PC-9 (cell line): ENCODE data around the gene MTG2. TPM values are rescaled to one million over a fixed set of nuclear protein-coding genes. Genes with fewer than 3 reads are reported as not detected.

Experiments
- BruUV-seq: library from RNA; stranded (reverse); fragments of 400-500 nt; replicated peaks from 2 replicates; lab custom pipeline; 2021; lab: Mats Ljungman, UMichigan
- CTCF ChIA-PET: fragments of 300-600 bp; sonication (Branson Sonifier 250); formaldehyde crosslinking; loops from one replicate; lab custom pipeline; 2022; ENCODE audit warnings: antibody characterized with exemption; lab: Charles Lee
- POLR2A ChIA-PET: fragments of 300-600 bp; sonication (Branson Sonifier 250); formaldehyde crosslinking; loops from one replicate; lab custom pipeline; 2022; ENCODE audit warnings: antibody characterized with exemption; ENCODE audit not compliant: unreplicated experiment; lab: Charles Lee
- DNase-seq, 2 experiments: peaks; one replicate each; pipeline versions ENCODE4 v3.0.0 to v3.0.0-alpha.2; 2015 to 2022; ENCODE audit warnings: mixed read lengths in 1 of 2
- H2AFZ ChIP-seq: fragments of 200-600 bp; sonication (generic); 2 replicates; pipeline ENCODE4 v1.8.1; 2017; ENCODE audit warnings: antibody characterized with exemption
- H3F3A ChIP-seq: fragments of 200-600 bp; sonication (generic); 2 replicates; pipeline ENCODE4 v1.8.1; 2017; ENCODE audit warnings: antibody characterized with exemption, mild to moderate bottlenecking, low read depth; ENCODE audit not compliant: insufficient read depth
- H3K27ac ChIP-seq: fragments of 200-600 bp; sonication (generic); 2 replicates; pipeline ENCODE4 v1.6.1; 2016; ENCODE audit warnings: mixed run types
- H3K27me3 ChIP-seq: fragments of 200-600 bp; sonication (generic); 2 replicates; pipeline ENCODE4 v1.6.1; 2016; ENCODE audit warnings: low read depth, mixed run types; ENCODE audit not compliant: insufficient read depth
- H3K36me3 ChIP-seq: fragments of 200-600 bp; sonication (generic); 2 replicates; pipeline ENCODE4 v1.6.1; 2016; ENCODE audit warnings: low read depth, mixed run types
- H3K4me1 ChIP-seq: fragments of 200-600 bp; sonication (generic); replicated peaks from 2 replicates; pipeline ENCODE4 v1.6.1; 2016; ENCODE audit warnings: mixed run types; ENCODE audit not compliant: insufficient read depth
- H3K4me2 ChIP-seq: fragments of 200-600 bp; sonication (generic); 2 replicates; pipeline ENCODE4 v1.6.1; 2017; ENCODE audit warnings: mixed run types
- H3K4me3 ChIP-seq: fragments of 200-600 bp; sonication (generic); 2 replicates; pipeline ENCODE4 v1.6.1; 2016; ENCODE audit warnings: mixed run types
- H3K79me2 ChIP-seq: fragments of 200-600 bp; sonication (generic); 2 replicates; pipeline ENCODE4 v1.6.1; 2017; ENCODE audit warnings: low read depth, mixed run types
- H3K9me2 ChIP-seq: fragments of 200-600 bp; sonication (generic); 2 replicates; pipeline ENCODE4 v1.8.1; 2017; ENCODE audit warnings: mild to moderate bottlenecking; ENCODE audit not compliant: insufficient read depth
- H3K9me3 ChIP-seq: fragments of 200-600 bp; sonication (generic); 2 replicates; pipeline ENCODE4 v1.8.1; 2016; ENCODE audit warnings: low read depth; ENCODE audit not compliant: insufficient read depth
- H4K20me1 ChIP-seq: fragments of 200-600 bp; sonication (generic); 2 replicates; pipeline ENCODE4 v1.8.1; 2017; ENCODE audit not compliant: insufficient read depth
- CTCF ChIP-seq: fragments of 200-600 bp; sonication (generic); conservative IDR thresholded peaks from 2 replicates; pipeline ENCODE4 v1.6.1; 2017; ENCODE audit warnings: mixed run types, antibody characterized with exemption, mild to moderate bottlenecking, moderate library complexity
- EZH2 ChIP-seq: fragments of 200-600 bp; sonication (generic); IDR thresholded peaks from 2 replicates; pipeline ENCODE4 v1.8.0; 2017; ENCODE audit warnings: antibody characterized with exemption, low read depth
- intact Hi-C: fragments of 100-400 bp; cut with micrococcal nuclease; formaldehyde crosslinking; loops from one replicate; pipeline ENCODE4 v1.10.0; 2022; ENCODE audit not compliant: unreplicated experiment
- total RNA-seq: library from RNA; stranded (reverse); gene quantifications from 2 replicates; pipeline ENCODE4 v1.2.3, GENCODE V29; 2021

The MTG2 gene
- total RNA-seq, 1 experiment from 2014 or later: 58.1 TPM

DNA sequence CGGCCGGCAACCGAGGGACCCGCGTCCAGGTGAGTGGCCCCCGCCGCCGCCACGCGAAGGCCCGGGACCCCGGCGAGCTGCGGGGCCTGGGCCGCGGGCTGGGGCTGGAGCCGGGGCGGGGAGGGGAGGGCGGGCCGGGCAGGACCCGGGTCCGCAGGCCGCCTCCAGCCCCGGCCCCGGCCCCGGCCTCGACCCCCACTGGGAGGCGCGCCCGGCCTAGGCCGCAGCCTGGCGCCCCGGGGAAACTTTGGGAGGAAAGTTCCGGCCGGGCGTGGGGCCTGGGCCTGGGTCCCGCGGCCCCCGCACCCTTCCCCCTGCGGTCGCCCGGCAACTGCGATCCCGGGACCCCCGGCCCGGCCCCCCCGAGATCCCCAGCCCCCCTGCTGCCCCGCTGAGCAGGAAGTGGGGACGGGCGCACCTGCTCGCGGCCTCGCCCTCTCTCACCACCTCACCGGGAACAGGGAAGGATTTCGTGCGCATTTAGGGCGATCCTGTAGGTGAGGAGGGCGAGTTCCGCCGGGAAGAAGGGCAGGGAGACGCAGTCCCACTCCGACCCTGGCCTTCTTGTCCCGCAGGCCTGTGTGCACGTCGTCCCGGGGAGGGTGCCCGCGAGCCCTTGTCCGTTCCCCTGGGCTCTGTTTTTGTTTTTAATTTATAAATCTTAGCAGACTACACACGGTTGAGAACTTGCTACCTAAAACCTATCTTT lies 55.9 kb downstream of the MTG2 start:
- intact Hi-C loops: loop anchor here (1.0 to 2.0 kb wide), 4 partner anchors 28 to 128 kb away; partner anchors contain the start of genes LAMA5, MTG2, PSMA7 and SS18L1

DNA sequence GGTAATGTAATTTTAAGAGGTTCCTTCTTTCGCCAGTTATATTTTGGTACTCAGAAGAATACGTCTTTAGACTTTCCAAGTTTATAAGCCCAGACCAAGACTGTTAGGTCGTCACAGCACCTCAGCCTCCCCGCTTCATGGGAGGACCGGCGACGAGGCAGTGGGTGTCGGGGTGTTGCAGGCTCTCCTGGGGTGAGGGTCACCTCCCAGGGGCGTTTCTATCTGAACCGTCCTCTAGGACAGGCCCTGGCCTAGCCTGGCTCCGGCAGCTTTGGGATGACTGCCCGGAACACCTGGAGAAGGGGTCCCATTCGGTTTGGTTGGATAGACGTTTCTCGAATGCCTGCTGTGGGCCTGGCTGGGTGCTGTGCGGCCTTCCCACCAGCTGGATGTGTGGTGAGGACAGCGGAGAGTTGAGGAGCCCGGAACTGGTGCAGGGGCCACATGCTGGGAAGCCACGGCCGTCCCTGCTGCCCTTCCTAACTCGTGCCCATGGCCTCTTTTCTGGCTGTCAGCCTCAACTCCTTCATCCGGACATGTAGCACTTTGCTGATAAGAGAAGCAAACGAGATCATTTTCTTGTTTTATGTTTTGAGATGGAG lies 56.6 kb downstream of the MTG2 start:
- Histone ChIP-seq H3K4me1 (peaks cover 30% of the 10 kb centered on the region), H3F3A (peaks cover 15% of the 10 kb centered on the region), H3K36me3 (peaks cover 24% of the 10 kb centered on the region), H2AFZ (peak overlapping the region; percentile 40; the same call in 1 of the 2 replicates), H3K4me3 (peak overlapping the region; percentile 90), H3K9me3 (no peaks in the 10 kb centered on the region), H3K79me2 (peaks cover 56% of the 10 kb centered on the region), H3K27me3 (no peaks in the 10 kb centered on the region), H3K9me2 (no peaks in the 10 kb centered on the region), H3K4me2 (peak overlapping the region; percentile 96), H4K20me1 (peaks cover 55% of the 10 kb centered on the region), H3K27ac (peak overlapping the region; percentile 41)
- CTCF ChIA-PET: no interaction called here
- no peak for DNase-seq
- TSS peak; percentile 50 for BruUV-seq
- no peak for TF ChIP-seq CTCF
- no peak for TF ChIP-seq EZH2
- POLR2A ChIA-PET: no interaction called here
- intact Hi-C loops: loop anchor here (2.0 kb wide), 3 partner anchors 27 to 127 kb away; partner anchors contain the start of genes LAMA5 and MTG2

More for the DNA sequence above, 55.9 kb downstream of the MTG2 start:
- BruUV-seq: no TSS peak
- Histone ChIP-seq H3K36me3 (peaks cover 24% of the 10 kb centered on the region), H3F3A (peaks cover 15% of the 10 kb centered on the region), H4K20me1 (peaks cover 48% of the 10 kb centered on the region), H3K27me3 (no peaks in the 10 kb centered on the region), H3K27ac (peak overlapping the region; percentile 41), H3K79me2 (peaks cover 50% of the 10 kb centered on the region), H3K4me2 (peak overlapping the region; percentile 96), H3K9me2 (no peaks in the 10 kb centered on the region), H3K4me1 (peaks cover 30% of the 10 kb centered on the region), H3K4me3 (peak overlapping the region; percentile 90), H3K9me3 (no peaks in the 10 kb centered on the region), H2AFZ (peak overlapping the region; percentile 40; the same call in 1 of the 2 replicates)
- TF ChIP-seq EZH2 (no peak), CTCF (no peak)
- POLR2A ChIA-PET: interaction anchor here (0.5 to 0.7 kb wide), 3 partner anchors 52 to 673 kb away, joined by 3 to 11 read pairs (median 4); partner anchors contain the start of gene LAMA5
- peak; percentile 46 to 51 for DNase-seq
- CTCF ChIA-PET: interaction anchor here (0.6 kb wide), 1 partner anchor 144 kb away, joined by 4 read pairs; no protein-coding TSS in a partner anchor

GRCh38 chr20:62240020-62240685 lies 57.3 kb downstream of the MTG2 start:
- Histone ChIP-seq H3K4me2 (peak overlapping the region; percentile 96), H3K27ac (no peak overlapping the region), H3K4me1 (peaks cover 30% of the 10 kb centered on the region), H3K36me3 (peaks cover 24% of the 10 kb centered on the region), H2AFZ (no peak overlapping the region), H3K9me2 (no peaks in the 10 kb centered on the region), H3K27me3 (no peaks in the 10 kb centered on the region), H3K4me3 (peak overlapping the region; percentile 90; the same call in 1 of the 2 replicates), H4K20me1 (peaks cover 62% of the 10 kb centered on the region), H3K79me2 (peaks cover 64% of the 10 kb centered on the region), H3K9me3 (no peaks in the 10 kb centered on the region), H3F3A (peaks cover 15% of the 10 kb centered on the region)
- intact Hi-C loops: no loop called here
- no peak for DNase-seq
- BruUV-seq: no TSS peak
- no peak for TF ChIP-seq CTCF
- TF ChIP-seq EZH2: no peak
- POLR2A ChIA-PET: no interaction called here
- CTCF ChIA-PET: no interaction called here
